Umbilical cord (tissue), 2 donors: ENCODE results near the gene NIPAL3. TPM values are rescaled to one million over a fixed set of nuclear protein-coding genes. Genes with fewer than 3 reads are reported as not detected.

Source experiments
- DNase-seq: peaks from one replicate; pipeline ENCODE4 v3.0.0-alpha.2; 2015; ENCODE audit warnings: low spot score
- total RNA-seq: library from RNA; depleted of rRNA; stranded (reverse); fragments of >200 nt; gene quantifications from one replicate; pipeline ENCODE4 v1.2.3, GENCODE V29; 2014; ENCODE audit warnings: low replicate concordance; ENCODE audit not compliant: insufficient read depth

Gene NIPAL3
- total RNA-seq, 1 donor from 2014 or later = 24.6 TPM

- peak; percentile 86 for DNase-seq
These were observed 24.4 kb upstream of the NIPAL3 start for GRCh38 chr1:24390924-24391782.

DNA sequence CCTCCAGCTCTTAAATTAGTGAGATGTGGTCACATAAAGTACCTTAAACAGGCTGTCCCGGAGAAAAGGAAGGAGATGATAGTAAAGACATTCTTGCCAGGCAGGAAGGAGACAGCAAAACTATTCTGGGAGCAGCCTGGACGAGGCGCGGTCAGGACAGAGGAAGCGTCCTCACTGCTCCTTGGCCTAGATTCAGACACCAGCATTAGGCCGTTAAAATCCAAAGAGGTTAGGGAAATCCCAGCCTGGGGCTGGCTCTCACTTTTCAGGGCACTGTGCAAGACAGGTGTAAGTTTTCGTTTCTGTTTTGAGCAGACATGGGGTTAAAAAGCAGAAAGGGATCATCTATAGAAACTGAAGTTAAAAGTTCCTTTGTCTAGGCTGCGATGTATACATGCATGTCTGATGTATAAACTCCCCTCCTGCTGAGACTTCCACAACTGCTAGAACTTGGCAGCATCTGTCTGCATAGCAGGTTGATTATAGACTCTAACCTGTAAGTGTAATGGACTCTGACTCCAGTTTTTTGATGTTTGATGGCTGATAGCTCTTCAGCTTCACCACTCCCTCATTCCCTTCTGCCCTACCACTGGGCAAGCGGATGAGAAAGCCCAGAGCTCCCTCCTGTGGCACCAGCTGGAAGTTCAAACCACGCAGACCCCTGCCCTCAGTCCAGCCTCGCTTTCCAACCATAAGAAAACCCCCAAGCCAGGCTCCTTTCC, 23.6 kb upstream of the NIPAL3 start:
- DNase-seq = peak; percentile 48

GRCh38 chr1:24392604-24392946, 23.0 kb upstream of the NIPAL3 start:
- DNase-seq = no peak

DNA sequence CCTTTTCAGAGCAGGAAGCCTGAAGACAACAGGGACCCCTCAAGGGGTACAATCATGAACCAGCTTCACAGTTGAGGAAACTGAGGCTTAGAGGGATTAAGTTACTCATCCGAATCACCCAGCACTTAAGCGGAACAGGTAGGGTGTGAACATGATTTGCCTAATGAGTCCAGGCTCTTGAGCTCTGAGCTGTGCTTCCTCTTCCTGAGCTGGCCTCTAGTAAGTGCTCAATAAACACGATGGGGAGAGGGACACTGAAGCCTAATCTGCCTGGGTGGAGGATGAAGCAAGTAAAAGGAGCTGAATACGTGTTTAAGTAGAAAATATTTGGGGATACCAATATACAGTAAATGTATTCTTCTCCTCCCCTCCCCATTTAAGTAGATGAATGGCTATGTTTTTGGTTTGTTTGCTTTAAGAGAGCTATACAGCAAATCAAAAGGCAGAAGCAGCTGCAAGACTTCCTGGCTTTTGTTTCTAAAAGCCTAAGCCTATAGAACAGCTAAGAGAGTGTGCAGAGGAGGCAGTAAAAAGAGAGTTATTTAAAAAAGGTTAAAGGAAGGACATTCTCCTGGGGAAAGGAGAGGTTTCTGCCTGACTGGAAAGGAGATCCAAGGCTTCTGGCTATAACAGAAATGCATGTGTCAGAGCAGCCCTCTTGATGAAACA, 22.5 kb upstream of the NIPAL3 start:
- DNase-seq = no peak

DNA sequence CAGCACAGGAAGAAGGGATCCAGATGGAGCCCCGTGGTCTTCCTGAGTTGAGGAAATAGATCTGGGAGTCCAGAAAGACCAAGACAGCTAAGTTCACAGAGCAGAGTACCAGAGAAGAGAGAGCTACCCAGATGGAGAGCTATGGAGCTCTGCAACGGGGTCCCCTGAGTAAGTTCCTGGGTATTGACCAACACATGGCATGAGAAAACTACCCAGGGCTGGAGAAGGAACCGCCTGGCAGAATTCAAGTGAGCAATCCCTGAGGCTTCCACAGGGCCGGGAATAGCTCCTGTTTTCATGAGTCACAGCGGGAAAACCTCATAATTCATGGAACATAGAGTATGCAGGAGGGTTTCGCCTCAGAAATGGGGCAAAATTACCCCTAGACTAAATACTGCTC, 21.7 kb upstream of the NIPAL3 start:
- no peak for DNase-seq

DNA sequence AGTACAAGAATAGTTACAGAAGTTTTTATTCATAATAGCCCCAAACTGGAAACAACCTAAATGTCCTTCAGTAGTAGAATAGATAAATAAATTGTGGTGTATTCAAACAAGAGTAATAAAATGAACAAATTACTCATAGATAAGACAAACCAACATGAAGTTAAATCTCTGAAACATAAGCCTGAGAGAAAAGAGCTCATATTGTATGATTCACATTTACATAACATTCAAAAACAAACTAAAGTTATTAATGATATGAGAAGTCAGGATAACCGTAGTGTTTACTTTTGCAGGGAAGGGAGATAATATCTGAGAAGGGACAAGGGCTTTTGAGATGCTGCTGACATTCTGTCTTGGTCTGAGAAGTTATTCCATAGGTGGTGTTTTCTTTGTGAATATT, 15.5 kb upstream of the NIPAL3 start:
- DNase-seq = no peak

DNA sequence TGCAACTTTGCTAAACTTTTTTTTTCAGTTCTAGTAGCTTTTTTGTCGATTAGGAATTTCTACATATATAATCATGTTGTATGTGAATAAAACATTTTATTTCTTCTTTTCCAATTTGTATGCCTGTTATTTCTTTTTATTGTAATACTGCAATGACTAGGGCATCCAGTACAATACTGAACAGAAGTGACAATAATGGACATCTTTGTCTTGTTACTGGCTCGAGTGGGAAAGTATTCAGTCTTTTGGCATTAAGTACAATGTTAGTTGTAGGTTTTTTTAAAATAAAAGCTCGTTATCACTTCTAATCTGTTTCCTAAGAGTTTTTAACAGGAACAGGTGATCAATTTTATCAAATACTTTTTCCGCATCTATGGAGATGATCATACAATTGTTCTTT, 11.8 kb upstream of the NIPAL3 start:
- DNase-seq = no peak

GRCh38 chr1:24406788-24407187, 8.8 kb upstream of the NIPAL3 start:
- no peak for DNase-seq

GRCh38 chr1:24409535-24409934, 6.1 kb upstream of the NIPAL3 start:
- DNase-seq = no peak

DNA sequence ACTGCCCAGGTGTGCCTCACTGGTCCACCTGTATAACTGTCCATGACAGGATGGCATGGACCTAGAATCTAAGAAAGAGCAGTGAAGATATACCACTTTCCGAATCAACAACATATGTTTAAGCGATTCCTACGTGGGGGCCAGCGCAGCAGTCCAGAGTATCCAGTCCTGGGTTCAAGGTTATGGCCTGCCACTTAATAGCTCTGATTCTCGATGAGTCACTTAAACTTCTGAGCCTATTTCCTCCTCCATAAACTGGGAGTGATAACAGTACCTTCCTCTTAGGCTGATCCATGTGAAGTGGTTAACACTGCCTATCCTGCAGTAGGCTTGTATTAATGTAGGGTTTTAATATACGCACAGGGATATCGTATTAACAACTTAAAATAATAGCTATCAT, 4.9 kb upstream of the NIPAL3 start:
- no peak for DNase-seq

GRCh38 chr1:24411963-24412362, 3.6 kb upstream of the NIPAL3 start:
- DNase-seq = no peak

- DNase-seq = no peak
These were observed 3.2 kb upstream of the NIPAL3 start for GRCh38 chr1:24412408-24412807.

DNA sequence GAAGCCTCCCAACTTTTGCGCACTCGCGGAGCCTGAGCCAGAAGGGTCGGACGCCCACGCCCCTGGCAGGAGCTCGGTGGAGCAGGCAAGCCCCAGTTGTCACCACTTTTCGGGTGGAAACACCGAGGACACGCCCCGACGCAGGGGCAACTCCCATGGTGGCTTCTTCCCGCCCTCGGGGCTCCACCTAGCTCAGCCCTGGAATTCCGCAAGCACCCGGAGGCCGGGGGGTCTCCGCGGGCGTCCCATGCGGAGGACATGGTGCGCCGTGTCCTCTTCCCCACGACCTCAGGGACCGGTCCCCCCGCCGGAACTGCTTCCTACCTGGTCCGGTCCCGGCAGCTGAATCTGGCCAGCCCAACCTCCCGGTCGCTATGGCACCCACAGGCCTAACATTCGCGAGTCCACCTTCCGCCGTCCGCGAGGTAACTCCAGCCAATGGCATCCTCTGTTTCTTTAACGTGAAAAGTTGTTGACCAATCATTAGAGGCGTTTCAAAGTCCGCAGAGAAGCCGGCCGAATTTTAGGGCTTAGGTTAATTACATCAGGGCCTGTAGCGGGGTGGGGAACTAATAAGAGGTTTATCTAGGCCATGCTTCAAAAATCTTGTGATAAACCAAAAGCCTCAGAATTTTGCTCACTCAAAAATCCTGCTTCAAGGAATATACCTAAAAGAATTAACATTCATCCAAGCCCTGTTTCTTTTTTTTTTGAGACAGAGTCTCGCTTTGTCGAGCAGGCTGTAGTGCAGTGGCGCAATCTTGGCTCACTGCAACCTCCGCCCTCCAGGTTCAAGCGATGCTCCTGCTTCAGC, 2.0 kb upstream of the NIPAL3 start, which contains the start of gene STPG1:
TSS of gene STPG1 (minus strand) at position 433 of the 814 bp plus-strand sequence. CDS start 12,394 bp downstream, outside the sequence.
- peak; percentile 91 for DNase-seq

DNA sequence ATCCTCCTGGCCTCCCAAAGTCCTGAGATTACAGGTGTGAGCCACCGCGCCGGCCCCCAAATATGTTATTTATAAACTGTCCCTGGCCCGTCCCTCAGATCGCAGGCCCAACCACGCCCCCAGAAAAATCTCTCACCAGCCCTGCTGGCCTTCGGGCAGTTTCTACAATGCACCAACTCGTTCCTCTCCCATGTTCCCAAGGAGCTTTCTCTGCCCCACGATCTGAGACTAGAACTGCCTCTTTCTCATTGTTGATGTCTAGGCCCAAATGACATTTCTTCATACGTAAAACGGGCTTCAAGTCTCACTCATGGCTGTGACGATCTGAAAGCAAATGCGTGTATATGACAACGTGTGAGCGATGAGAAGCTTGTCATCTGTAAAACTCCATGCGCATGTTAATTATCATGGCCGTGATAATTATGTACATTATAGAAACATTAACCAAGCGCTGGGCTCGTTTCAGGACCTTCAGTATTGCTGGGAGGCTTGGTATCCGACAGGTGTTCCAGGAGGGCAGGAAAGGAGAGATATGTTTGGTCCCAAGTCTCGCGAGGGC, 748 bp upstream of the NIPAL3 start:
- no peak for DNase-seq

DNA sequence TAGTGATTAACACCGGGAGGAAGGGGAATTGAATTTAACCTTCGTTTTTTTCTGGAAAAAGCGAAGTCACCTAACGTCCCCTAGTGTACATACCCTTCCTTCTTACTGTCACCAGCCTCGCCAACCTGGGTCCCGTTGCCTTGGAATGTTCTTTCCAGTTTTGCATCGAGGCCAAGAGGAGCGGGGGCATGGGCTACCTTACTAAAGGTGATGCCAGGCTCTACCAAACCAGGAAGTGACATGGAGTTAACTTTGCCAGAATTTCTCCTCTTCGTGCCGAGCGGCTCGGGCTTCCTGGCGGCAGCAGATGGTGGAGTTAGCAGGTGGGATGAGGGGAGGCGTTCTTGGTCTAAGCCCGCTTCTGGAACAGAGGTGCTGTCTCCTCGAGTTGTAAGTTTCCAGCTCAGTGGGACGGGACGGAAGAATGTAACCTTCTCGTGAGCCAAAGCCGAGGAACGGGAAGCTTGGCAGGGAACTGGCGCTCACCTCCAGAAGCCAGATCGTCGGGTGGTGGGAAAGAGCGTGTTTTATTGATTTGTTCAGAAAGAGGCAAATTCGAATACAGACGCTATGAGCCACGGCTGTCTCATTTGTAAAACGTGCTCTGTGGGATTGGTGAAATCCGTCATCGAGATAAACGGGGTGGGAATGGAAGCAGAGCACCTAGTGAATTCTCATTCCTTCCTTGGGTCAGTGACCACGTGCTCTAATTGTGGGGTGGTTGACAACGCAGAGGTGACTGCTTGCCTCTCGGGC, 486 bp downstream of the NIPAL3 start:
- no peak for DNase-seq

GRCh38 chr1:24416666-24417391, 1.2 kb downstream of the NIPAL3 start:
- peak; percentile 83 for DNase-seq

DNA sequence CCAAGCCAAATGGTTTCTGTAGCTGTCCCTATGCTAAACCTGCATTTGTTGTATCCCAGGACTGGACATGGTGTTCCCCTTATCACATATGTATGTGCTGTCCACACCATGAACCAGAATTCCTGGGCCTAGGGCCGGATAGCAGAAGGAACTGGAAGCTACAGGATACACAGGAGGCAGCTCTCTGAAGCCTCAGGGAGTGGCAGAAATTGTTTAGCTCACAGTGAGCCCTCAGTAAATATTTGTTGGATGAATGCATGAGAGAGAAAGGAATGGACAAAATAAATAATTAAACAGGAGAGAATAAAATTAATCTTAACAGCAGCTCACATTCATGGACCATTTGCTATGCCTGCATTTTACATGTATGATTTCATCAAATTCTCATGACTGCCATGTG, 2.1 kb downstream of the NIPAL3 start:
- peak; percentile 19 for DNase-seq

DNA sequence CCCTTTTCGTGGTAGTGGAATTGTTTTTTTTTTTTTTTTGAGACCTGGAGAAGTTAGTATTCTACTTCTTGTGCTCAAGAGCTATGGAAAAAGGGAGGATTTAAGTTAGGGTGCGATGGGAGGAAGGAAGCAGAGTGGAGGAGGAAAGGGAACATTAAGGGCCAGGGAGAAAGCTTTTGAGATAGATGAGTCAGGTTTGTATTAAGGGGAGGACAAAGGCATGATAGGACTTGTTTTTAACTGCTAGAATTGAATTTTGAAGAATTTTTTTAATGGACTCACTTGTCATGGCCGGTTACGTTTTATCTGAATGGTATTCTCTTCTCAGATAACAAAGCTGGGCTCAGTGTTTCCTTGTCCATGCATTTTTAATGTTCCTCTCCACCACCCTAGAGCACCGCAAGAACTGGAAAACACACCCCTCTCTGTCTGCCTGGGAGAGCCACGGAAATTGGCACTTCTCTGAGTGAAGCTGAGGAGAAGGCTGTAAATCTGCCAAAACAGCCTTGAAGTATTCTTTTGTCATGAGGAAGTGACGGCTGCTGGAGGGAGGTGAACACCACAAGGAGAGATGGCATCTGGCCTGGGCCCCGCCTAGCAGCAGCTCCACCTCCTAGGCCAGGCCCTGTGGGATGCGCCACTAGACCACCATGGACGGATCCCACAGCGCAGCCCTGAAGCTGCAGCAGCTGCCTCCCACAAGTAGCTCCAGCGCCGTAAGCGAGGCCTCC, 3.5 kb downstream of the NIPAL3 start:
- DNase-seq = peak; percentile 54

DNA sequence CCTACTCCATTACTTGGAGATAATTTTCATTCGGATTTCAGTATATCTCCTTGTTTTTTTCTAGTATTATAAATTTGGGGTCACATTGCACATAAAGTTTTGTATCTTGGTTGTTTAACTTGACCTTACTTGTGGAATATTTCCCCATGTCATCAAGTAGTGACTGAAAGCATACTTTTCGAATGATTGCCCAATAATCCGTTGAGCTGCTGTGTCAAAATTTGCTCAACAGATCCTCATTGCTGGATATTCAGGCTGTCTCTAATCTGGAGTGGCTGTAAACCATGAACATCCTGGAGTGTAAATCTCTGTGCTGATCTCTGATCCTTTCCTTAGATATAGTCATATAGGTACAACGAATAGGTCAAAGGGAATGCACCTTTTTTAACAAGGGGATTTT, 4.9 kb downstream of the NIPAL3 start:
- no peak for DNase-seq
